GM20000 (cell line): ENCODE measurements around the gene OPN1SW.

Experiments used
- DNase-seq: peaks from one replicate; pipeline ENCODE4 v3.0.0; 2012; ENCODE audit warnings: low spot score
- TF ChIP-seq, protein P1 (sequence below): IDR thresholded peaks from 2 replicates; pipeline ENCODE4 v1.5.1; 2012; ENCODE audit warnings: mild to moderate bottlenecking, control low read depth; ENCODE audit errors: extremely low read depth, missing control alignments

Gene OPN1SW, protein sequence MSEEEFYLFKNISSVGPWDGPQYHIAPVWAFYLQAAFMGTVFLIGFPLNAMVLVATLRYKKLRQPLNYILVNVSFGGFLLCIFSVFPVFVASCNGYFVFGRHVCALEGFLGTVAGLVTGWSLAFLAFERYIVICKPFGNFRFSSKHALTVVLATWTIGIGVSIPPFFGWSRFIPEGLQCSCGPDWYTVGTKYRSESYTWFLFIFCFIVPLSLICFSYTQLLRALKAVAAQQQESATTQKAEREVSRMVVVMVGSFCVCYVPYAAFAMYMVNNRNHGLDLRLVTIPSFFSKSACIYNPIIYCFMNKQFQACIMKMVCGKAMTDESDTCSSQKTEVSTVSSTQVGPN

DNA sequence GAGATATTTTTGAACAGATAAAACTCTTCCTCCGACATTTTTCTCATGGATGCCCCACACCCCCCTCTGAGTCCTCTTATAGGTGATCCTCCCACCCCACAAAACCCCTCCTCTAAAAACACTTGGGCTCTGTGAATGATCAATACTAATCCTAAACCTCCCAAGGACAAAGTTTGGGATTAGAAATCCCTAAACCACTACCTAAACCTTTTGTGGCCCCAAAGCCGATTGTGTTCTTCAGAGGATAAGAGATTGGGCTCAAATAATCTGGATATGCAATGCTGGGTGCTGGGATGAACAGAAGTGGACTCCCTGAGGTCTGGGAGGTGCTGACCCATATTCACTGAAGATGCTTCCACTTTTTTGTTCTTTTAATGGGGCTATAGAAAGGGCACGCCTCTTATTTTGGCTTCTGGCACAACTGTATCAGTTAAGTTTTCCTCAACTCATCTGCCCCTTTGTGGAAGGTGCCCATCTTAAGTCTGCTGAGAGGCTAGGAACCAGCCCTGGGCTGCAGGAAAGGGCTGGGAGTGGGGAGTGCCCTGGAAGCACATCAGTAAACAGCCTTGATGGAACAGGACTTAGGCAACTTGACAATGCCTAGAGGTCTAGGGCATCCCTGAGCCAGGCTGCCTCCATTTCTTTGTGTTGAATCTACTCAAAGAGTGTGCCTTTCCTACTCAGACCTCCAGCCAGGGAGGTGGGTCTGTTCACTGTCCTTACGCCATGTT, at the start of gene OPN1SW:
OPN1SW (minus strand) TSS at position 51 of the 731 bp plus-strand sequence; CDS start at position 38, 13 bp downstream.
- TF ChIP-seq, protein P1, sequence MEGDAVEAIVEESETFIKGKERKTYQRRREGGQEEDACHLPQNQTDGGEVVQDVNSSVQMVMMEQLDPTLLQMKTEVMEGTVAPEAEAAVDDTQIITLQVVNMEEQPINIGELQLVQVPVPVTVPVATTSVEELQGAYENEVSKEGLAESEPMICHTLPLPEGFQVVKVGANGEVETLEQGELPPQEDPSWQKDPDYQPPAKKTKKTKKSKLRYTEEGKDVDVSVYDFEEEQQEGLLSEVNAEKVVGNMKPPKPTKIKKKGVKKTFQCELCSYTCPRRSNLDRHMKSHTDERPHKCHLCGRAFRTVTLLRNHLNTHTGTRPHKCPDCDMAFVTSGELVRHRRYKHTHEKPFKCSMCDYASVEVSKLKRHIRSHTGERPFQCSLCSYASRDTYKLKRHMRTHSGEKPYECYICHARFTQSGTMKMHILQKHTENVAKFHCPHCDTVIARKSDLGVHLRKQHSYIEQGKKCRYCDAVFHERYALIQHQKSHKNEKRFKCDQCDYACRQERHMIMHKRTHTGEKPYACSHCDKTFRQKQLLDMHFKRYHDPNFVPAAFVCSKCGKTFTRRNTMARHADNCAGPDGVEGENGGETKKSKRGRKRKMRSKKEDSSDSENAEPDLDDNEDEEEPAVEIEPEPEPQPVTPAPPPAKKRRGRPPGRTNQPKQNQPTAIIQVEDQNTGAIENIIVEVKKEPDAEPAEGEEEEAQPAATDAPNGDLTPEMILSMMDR = no peak
- DNase-seq = no peak

DNA sequence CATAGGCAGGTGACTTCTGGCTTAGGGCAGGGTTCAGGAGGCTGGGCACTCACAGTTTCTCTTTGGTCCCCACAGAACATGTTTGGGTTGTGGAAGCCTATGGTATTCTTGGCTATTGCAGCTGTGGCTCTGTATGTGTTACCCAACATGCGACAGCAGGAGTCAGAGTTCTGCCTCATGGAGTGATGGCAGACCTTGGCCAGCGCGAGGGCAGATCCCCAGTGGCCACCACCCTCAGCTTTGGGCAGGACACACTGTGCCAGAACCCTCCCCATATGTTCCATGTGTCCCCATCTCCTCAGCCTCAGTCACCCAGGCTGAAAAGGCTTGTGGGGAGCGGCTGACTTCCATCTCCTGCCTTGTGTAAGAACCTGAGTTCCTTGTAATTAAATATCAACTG, 46.1 kb upstream of the OPN1SW start:
- TF ChIP-seq, protein P1 = no peak
- DNase-seq = no peak

DNA sequence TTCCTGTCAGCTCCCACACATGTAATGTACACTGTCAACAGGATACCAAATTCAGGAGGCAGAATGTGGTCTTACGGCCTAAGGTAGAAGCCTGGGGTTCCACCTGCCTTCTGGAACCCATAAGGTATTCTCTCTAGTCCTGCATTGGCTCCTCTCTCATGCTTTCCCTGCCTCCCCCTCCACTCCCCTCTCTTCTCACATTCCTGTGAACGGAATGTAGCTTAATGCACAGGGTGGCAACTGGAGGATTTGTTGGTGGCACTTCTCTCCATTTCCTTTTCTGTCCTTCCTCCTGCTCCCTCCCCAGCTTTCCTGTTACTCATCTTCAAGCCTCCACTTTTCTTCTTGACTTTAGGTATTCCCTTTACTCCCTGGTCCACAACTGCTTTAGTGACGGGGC, 43.1 kb upstream of the OPN1SW start:
- TF ChIP-seq, protein P1 = no peak
- DNase-seq = no peak

DNA sequence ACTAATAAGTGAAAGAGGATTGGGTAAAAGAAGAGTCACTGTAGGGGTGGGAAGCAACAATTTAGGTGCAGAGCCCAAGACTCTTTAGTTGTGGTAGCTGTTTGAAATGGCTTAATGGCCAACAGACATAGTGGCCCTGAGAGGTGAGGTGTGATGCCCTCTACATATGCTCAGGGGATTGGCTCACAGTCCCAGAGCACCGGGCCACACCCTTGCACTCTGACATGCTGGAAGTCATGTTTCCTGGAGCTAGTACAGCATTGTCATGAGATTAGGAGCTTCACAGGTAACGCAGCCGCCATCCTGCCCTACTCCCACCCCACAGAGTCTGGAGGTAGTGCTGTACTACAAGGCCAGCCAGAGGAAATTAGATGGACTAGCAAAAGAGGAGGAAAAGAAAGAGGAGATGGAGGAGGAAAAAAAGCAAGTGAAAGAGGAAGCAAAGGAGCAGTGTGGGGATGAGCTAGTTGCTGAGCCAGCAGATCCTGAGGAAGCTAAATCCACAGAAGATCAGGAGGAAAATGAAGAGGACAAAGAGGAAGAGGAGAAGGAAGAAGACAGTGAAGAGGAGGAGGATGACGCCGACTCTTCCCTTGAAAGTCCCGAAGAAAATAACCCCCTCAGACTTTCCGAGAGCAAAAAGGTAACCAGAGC, 39.8 kb upstream of the OPN1SW start:
- DNase-seq = no peak
- TF ChIP-seq, protein P1 = no peak

DNA sequence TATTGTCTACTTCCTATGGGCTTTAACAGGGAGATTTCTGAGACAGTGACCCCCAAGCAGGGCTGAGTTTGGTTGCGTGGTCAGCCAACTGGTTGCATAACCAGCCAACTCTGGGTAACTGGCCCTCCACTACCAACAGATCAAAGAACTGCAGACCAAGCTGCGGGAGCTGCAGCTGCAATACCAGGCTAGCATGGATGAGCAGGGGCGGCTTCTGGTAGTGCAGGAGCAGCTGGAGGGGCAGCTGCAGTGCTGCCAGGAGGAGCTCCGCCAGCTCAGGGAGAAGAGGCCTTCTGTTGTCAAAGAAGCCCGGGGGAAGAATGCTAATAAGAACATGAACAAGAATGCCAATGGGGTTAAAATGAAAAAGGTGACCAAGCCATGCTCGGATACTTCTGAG, 38.9 kb upstream of the OPN1SW start:
- TF ChIP-seq, protein P1 = no peak
- no peak for DNase-seq

DNA sequence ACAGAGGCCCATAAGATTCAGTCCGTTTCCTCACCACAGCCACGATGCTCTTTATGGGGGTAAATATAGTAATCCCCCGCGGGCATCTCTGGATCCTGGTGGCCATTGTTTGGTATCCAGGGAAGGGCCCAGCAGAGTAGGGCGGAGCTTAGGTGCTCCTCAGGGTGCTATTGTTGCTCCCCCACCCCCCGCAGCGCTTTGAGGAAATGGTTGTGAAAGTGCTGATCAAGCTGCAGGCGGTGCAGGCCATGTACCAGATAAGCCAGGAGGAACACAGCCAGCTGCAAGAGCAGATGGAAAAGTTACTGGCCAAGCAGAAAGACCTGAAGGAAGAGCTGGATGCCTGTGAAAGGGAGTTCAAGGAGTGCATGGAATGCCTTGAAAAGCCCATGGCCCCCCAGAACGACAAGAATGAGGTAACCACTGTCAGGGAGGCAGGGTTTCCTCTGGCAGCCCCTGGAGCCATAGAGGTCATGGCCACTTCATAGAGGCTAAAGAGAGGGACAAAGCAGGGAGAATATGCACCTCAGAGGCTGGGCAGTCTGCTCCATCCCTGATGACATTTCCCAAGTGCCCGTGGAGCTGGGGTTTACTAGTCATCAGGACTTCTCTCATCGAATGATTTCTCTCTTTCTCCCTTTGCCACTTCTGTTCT, 37.0 kb upstream of the OPN1SW start:
- TF ChIP-seq, protein P1 = no peak
- no peak for DNase-seq
